KG1 (cell line): Measurements from ENCODE around the gene PPP1R36.
"Not testable (repeated sequence)": the region's sequence is repeated elsewhere in the genome, so short reads cannot be mapped to it uniquely, and the experiment has no call there.

Source experiments
- DNase-seq: peaks from one replicate; lab custom pipeline; 2025; lab: John Stamatoyannopoulos, UW

PPP1R36 gene

DNA sequence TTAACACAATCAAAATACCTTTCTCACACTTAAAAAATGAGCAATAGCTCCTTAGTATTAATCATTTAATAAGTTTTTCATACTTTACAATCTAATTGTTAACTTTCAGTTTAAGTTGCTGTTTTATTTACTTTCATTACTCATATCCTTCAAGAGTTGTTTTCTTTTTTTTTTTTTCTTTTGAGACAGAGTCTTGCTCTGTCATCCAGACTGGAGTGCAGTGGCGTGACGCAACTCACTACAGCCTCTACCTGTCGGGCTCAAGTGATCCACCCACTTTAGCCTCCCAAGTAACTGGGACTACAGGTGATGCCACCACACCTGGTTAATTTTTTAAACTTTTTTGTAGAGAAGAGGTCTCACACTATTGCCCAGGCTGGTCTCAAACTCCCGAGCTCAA, 29.1 kb upstream of the PPP1R36 start:
- DNase-seq, result no peak

DNA sequence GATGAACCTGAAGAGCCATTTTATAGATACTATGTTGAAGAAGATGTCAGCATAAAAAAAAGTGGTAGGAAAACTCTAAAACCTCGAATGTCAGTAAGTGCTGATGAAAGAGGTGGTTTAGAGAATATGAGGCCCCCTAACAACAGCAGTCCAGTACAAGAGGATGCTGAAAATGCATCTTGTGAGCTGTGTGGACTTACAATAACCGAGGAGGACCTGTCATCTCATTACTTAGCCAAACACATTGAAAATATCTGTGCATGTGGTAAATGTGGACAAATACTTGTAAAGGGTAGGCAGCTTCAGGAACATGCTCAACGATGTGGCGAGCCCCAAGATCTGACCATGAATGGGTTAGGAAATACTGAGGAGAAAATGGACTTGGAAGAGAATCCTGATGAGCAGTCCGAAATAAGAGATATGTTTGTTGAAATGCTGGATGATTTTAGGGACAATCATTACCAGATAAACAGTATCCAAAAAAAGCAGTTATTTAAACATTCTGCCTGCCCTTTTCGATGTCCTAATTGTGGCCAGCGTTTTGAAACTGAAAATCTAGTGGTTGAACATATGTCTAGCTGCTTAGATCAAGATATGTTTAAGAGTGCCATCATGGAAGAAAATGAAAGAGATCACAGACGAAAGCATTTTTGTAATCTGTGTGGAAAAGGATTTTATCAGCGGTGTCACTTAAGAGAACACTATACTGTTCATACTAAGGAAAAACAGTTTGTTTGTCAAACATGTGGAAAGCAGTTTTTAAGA, 27.0 kb upstream of the PPP1R36 start:
- no peak for DNase-seq

DNA sequence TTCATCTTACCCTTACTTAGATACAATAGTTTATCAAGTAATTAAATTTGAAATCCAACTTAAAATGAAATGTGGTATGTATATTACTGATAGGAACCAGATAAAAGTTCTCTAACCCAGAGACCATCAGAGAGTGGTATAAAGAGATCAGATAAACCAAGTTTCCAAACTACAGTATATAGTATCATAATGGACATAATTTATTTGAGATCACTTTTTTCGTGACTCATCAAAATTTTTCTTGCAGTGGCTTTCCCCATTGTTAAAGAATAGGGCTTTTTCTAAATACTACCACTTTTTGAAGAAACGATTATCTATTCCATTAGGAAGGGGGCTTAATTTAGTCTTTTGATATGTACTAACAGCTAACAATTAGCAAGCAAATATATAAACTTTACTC, 24.4 kb upstream of the PPP1R36 start:
- no peak for DNase-seq

DNA sequence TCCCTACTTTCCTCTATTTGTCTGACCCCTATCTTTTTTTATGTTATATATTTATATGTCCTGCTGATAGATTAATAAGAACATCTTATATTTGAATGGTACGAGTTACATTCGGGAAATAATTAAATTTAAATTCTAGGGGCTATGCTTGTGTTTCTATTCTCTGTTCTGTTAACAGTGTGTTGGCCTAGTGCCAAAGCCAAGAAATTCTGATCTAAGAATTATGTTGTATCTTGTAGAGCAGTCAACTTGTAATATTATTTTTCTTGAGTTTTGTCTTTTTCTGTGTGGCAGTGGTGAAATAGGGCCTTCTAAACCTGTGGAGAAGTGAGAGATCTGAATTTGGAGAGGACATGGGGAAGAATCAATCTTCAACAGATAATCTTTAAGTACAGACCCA, 18.2 kb upstream of the PPP1R36 start:
- DNase-seq, result no peak

DNA sequence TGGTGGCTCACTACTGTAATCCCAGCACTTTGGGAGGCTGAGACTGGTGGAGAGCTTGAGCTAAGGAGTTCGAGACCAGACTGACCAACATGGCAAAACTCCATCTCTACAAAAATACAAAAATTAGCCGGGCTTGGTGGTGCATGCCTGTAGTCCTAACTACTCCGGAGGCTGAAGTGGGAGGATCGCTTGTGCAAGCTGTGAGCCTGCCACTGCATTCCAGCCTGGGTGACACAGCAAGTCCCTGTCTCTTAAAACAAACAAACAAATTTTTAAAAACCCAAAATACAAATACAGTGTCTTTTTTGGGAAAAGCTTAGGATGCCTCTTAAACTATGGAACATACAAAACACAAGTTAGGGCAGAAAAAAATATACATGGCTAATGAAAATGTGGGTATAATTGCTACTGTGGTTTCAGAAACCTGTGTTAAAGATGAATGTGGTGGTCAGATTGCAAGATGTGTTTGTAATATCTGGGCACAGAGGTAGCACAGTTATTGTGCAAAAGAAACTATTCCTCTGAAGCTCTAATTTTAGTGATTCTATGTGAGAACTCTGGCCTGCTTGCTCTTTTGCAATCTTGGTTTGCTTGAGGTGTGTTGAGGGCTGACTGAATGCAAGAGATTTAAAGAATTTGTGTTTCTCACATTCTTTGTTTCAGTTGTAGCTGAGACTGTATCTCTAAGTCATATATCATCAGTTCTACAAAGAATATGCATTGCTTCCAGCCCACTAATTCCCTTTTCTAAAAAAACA, 13.1 kb upstream of the PPP1R36 start:
- DNase-seq, result no peak

DNA sequence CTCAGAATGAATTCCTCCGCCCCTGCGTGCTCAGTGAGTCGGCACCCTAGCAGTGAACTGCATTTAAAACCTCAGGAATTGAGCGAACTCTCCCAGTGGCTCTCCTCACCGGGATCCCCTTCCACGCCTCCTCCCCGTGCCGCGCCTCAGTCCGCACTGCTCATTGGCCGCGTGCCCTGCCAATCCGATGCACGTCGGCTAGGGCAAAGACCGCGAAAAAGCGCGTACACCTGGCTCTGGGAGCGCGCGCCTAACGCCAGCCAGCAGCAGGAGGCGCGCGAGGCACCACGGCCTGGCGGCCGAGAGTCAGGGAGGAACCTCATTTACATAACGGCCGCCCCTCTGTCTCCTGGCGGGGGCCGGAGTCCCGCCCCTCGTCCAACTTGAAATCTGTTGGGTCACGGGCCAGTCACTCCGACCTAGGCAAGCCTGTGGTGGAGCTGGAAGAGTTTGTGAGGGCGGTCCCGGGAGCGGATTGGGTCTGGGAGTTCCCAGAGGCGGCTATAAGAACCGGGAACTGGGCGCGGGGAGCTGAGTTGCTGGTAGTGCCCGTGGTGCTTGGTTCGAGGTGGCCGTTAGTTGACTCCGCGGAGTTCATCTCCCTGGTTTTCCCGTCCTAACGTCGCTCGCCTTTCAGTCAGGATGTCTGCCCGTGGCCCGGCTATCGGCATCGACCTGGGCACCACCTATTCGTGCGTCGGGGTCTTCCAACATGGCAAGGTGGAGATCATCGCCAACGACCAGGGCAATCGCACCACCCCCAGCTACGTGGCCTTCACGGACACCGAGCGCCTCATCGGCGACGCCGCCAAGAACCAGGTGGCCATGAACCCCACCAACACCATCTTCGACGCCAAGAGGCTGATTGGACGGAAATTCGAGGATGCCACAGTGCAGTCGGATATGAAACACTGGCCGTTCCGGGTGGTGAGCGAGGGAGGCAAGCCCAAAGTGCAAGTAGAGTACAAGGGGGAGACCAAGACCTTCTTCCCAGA, 9.3 kb upstream of the PPP1R36 start, which contains the start of gene HSPA2:
Gene HSPA2, plus strand, starts transcription at position 534 of the 995 bp plus-strand sequence. Its CDS starts 109 bp downstream, at position 643.
- DNase-seq, result peak; percentile 87

DNA sequence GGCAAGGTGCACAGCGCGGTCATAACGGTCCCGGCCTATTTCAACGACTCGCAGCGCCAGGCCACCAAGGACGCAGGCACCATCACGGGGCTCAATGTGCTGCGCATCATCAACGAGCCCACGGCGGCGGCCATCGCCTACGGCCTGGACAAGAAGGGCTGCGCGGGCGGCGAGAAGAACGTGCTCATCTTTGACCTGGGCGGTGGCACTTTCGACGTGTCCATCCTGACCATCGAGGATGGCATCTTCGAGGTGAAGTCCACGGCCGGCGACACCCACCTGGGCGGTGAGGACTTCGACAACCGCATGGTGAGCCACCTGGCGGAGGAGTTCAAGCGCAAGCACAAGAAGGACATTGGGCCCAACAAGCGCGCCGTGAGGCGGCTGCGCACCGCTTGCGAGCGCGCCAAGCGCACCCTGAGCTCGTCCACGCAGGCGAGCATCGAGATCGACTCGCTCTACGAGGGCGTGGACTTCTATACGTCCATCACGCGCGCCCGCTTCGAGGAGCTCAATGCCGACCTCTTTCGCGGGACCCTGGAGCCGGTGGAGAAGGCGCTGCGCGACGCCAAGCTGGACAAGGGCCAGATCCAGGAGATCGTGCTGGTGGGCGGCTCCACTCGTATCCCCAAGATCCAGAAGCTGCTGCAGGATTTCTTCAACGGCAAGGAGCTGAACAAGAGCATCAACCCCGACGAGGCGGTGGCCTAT, 8.3 kb upstream of the PPP1R36 start:
- DNase-seq, result no peak

DNA sequence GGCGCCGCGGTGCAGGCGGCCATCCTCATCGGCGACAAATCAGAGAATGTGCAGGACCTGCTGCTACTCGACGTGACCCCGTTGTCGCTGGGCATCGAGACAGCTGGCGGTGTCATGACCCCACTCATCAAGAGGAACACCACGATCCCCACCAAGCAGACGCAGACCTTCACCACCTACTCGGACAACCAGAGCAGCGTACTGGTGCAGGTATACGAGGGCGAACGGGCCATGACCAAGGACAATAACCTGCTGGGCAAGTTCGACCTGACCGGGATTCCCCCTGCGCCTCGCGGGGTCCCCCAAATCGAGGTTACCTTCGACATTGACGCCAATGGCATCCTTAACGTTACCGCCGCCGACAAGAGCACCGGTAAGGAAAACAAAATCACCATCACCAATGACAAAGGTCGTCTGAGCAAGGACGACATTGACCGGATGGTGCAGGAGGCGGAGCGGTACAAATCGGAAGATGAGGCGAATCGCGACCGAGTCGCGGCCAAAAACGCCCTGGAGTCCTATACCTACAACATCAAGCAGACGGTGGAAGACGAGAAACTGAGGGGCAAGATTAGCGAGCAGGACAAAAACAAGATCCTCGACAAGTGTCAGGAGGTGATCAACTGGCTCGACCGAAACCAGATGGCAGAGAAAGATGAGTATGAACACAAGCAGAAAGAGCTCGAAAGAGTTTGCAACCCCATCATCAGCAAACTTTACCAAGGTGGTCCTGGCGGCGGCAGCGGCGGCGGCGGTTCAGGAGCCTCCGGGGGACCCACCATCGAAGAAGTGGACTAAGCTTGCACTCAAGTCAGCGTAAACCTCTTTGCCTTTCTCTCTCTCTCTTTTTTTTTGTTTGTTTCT, 7.6 kb upstream of the PPP1R36 start:
- DNase-seq, result no peak

DNA sequence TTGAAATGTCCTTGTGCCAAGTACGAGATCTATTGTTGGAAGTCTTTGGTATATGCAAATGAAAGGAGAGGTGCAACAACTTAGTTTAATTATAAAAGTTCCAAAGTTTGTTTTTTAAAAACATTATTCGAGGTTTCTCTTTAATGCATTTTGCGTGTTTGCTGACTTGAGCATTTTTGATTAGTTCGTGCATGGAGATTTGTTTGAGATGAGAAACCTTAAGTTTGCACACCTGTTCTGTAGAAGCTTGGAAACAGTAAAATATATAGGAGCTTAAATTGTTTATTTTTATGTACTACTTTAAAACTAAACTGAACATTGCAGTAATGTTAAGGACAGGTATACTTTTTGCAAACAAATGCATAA, 6.9 kb upstream of the PPP1R36 start:
- no peak for DNase-seq

DNA sequence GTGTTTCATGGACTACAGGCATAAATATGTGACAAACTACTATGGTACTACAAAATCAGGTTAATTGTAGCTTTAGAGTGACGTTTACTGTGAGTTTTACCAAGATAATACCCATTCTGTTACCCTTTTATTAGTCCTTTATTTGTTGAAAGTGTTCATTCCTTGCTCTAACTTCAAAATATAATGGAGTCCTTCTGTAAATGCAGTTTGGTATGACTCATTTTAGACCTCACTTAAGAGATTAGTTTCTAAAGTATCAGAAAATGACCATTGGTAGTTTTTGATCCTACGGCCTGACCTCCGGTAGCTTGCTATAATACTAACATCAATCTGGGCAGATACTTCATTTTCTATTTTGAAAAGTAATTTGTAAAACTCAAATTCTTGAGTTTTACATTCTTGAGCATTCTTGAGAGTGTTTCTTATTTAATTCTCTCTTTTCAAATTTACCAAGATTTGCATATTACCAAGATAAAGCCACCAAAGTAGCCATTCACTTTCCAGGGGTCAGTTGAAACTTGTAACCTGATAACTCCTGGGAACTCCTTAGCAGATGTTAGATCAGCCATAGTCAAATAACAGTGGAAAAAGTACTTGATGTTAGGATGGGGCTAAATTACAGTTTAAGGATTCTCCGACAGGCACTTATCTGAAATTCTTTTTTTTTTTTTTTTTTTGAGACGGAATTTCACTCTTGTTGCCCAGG, 5.0 kb upstream of the PPP1R36 start:
- DNase-seq, result no peak

DNA sequence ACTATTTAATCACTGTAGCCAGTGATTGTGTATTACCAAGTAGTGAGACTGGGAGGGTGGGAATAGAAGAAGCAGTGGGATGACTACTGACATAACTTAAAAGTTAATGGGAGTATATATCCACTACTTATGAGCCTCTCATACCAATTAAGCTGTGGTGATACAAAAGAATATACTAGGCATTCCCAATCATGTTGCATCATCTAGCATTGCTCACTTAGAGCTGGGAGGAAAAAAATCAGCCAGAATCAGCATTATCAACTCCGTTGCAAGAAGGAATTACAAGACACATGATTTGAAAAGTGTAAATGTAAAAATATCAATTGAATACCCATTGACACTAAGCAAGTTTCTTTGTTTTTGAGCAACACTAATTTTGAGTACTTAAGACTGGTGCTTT, 745 bp upstream of the PPP1R36 start:
- no peak for DNase-seq

DNA sequence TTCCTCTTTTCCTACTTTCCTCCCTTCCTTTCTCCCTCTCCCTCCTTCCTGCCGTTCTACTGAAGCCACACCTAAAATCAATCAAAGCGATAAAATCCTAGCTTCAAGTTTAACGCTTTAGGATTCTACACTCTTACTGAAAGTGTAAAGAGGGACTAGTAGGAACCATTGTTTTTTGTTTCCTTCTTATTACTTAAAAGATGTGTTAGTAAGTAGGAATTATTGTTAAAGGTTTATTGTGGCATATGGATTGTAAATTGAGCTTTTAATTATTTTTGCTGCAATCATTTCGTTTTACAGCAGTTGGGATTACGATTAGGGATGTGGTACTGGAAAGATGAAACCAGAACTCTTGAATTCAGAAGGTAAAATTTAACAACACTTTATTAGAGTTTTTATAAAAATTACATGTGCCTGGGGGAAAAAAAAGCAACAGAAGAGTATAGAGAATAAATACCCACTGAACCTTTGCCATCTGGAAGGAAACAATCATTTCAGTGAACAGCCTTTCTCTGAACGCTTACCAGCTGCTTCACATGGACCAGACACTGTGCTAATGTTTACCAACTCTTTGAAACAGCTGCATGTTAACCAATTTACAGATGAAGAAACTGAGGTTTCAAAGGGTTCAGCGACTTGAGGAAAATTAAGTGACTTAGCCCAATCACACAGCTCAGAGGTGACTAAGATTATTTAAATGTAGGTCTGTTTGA, 1.0 kb downstream of the PPP1R36 start:
- no peak for DNase-seq

DNA sequence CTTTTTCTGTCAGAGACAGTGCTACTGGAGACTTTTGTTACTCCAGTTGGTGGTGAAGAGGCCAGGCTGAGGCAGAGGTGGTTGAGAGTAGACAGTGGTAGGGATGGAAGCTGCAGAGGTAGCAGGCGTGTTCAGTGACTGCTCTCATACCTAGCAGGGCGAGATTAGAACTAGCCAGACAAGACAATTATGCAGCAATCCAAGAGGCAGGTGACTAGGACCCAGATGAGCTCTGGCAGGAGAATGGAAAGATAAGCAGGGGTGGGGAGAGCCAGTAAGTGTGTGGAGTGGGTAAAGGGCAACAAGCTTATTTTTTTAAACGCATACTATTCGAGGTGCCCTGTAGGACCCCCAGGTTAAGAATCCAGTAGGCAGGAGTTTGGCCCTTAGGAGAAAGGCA, 4.8 kb downstream of the PPP1R36 start:
- DNase-seq, result no peak

DNA sequence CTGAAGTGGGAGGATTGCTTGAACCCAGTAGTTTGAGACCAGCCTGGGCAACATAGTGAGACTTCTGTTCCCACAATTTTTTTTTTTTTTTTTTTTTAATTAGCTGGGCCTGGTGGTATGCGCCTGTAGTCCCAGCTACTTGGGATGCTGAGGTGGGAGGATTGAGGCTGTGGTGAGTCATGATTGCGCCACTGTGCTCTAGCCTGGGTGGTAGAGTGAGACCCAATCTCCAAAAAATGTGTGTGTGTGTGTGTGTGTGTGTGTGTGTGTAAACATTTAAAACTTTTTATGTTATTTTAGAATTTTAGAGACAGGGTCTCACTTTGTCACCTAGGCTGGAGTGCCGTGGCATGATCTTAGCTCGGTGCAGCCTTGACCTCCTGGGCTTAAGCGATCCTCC, 6.8 kb downstream of the PPP1R36 start:
- no peak for DNase-seq

DNA sequence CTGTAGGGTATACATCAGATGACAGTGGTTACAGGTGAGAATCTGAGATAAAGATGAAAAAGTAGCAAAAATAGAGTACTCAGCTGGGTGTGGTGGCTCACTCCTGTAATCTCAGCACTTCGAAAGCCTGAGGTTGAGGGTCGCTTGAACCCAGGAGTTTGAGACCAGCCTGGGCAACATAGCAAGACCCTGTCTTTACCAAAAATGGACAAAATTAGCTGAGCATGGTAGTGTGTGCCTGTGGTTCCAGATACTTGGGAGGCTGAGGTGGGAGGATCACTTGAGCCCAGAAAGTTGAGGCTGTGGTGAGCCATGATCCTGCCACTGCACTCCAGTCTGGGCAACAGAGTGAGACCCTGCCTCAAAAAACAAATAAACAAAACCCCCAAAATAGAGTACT, 8.5 kb downstream of the PPP1R36 start:
- DNase-seq, result not testable (repeated sequence)

DNA sequence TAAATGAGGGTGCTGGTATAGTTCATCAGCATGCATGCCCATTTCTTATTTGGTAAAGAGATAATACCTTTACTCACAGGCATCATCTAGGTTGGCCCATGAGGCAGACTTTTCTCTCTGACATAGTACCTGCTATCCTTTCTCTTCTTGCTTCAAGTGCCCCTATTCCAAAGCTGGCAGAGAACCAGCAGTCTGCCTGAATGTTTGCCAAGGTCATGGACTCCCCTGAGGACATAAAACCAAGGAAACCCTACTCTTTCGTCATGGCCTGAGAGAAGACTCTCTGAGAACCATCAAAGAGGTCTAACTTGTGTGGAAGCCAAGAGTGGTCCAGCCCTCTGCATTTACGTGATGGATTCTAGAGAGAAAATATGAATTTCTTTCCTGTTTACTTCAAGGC, 11.9 kb downstream of the PPP1R36 start:
- DNase-seq, result no peak

DNA sequence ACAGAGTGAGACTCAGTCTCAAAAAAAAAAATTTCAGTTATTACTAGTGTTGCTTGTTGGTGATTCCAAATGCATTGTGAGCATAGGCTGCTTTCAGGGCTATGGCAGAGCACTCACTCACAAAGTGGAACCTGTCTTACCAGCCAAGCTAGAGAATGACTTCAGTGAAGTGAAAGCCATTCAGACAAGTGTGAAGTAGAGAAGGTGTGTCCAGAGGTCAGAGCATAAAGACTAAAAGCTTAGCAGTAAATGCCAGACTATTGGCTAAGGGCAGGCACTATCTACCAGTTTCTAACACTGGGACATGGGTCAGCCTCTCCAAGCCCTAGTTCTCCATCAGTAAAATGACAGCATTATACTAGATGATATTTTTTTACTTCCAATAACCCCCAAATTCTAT, 12.7 kb downstream of the PPP1R36 start:
- DNase-seq, result no peak

DNA sequence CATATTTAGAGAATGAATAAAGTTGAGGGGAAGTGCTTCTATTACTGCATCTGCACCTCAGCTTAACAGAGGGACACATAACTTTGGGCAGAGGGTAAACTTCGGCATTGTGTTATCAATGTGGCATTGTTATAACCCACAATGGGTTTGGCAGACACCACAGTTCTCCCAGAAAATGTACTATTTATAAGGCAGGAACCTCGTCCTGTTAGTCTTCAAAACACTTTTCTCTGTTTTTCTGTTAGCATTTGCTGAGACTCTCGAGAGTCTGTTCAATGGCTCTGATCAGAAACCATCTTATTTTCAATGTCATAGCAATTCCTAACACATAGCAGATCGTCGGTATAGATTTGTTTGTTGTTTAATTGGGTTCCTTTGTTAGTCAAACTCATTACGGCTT, 13.9 kb downstream of the PPP1R36 start:
- no peak for DNase-seq

DNA sequence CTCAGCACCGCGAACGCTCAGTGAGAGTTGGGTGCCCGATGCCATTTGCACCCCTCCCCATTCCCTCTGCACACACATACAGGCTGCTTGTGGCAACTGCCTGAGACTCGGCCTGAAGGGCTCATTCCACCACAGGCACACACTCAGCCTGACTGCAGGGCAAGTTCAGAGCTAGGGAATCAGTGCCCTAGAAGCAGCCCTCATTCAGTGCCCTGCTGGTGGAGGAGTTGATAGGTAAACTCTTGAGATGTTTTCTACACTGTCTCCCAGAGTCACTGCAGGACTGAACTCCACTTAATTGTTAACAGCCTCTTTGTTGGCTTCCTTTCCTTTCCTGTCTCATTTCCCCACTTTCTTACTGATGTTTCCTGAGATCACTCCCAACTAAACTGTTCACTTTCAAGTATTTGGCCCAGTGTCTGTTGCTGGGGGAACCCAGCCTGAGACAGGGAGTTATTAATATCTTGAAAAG, 16.9 kb downstream of the PPP1R36 start:
- DNase-seq, result no peak
